ENCODE results near the gene ADCY10.

- no peak for TF ChIP-seq POLR2A (IDR thresholded peaks at IDR 0.05)
- no peak for TF ChIP-seq CTCF (IDR thresholded peaks at IDR 0.05)
Observed at GRCh38 chr1:167913895-167914496, at the start of gene ADCY10.

Data from adrenal gland (tissue), 5 donors.